A549 (cell line): ENCODE measurements around the gene ZIM2.

Source experiments
- EP300 ChIP-seq, 2 experiments: fragments of >200 bp; sonication (Bioruptor Twin); formaldehyde crosslinking; IDR thresholded peaks; 2 replicates in 1 of 2; 3 replicates in 1 of 2; pipeline ENCODE4 v1.6.1; 2016 to 2017
- HDAC2 ChIP-seq: fragments of 200-600 bp; sonication (generic); IDR thresholded peaks from 2 replicates; pipeline ENCODE4 v1.6.1; 2016
- JUN ChIP-seq, 2 experiments: fragments of >200 bp; sonication (Bioruptor Twin); formaldehyde crosslinking; IDR thresholded peaks; 2 replicates in 1 of 2; 3 replicates in 1 of 2; pipeline ENCODE4 v1.6.1; 2016 to 2017
- NR3C1 ChIP-seq: fragments of >200 bp; sonication (Bioruptor Twin); formaldehyde crosslinking; IDR thresholded peaks from 3 replicates; pipeline ENCODE4 v1.6.1; 2017
- SMC3 ChIP-seq: fragments of >200 bp; sonication (Bioruptor Twin); formaldehyde crosslinking; IDR thresholded peaks from 3 replicates; pipeline ENCODE4 v1.6.1; 2018; ENCODE audit warnings: inconsistent platforms
- SREBF2 ChIP-seq: fragments of 450-650 bp; IDR thresholded peaks from 2 replicates; pipeline ENCODE4 v1.6.1; 2014; ENCODE audit warnings: mild to moderate bottlenecking, moderate library complexity
- TF ChIP-seq, protein P1 (sequence below): IDR thresholded peaks from 2 replicates; pipeline ENCODE4 v1.6.1; 2012
- TF ChIP-seq, protein P2 (sequence below): fragments of >200 bp; sonication (Bioruptor Twin); formaldehyde crosslinking; IDR thresholded peaks from 3 replicates; pipeline ENCODE4 v1.5.1; 2016
- TF ChIP-seq, protein P3 (sequence below): fragments of 450-650 bp; IDR thresholded peaks from 2 replicates; pipeline ENCODE4 v1.6.1; 2014; ENCODE audit warnings: antibody characterized with exemption

DNA sequence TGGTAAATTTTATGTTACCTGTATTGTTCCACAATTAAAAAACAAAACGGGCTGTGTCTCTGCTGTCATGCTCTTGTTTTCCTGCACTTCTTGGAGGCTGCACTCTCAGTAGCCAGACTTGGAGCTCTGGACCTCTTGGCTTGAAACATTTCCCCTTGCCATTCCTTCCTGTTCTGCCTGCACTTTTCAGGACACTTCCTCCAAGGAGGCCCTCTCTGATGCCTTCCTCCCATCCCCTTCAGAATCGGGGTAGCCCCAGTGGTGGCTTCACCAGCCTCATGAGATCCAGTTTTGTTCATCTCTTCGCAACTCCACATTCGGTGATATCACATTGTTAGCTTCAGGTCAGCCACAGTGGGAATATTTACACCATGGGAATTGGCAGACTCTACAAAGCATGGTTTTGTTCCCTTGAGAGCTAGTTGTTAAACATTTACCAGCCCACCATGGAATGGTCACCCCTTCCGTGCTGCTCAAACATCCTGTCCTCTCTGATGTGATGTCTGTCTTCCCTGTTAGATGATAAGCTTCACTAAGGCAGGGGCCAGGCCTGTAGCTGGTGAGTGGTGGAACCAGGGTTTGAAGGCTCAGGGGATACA is 40.2 kb upstream of the ZIM2 start:
- TF ChIP-seq, protein P1, sequence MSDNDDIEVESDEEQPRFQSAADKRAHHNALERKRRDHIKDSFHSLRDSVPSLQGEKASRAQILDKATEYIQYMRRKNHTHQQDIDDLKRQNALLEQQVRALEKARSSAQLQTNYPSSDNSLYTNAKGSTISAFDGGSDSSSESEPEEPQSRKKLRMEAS, result no peak
- no peak for TF ChIP-seq JUN (IDR thresholded peaks at IDR 0.05)
- TF ChIP-seq, protein P2, sequence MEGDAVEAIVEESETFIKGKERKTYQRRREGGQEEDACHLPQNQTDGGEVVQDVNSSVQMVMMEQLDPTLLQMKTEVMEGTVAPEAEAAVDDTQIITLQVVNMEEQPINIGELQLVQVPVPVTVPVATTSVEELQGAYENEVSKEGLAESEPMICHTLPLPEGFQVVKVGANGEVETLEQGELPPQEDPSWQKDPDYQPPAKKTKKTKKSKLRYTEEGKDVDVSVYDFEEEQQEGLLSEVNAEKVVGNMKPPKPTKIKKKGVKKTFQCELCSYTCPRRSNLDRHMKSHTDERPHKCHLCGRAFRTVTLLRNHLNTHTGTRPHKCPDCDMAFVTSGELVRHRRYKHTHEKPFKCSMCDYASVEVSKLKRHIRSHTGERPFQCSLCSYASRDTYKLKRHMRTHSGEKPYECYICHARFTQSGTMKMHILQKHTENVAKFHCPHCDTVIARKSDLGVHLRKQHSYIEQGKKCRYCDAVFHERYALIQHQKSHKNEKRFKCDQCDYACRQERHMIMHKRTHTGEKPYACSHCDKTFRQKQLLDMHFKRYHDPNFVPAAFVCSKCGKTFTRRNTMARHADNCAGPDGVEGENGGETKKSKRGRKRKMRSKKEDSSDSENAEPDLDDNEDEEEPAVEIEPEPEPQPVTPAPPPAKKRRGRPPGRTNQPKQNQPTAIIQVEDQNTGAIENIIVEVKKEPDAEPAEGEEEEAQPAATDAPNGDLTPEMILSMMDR, result no peak
- TF ChIP-seq NR3C1, result no peak
- no peak for TF ChIP-seq SREBF2
- no peak for TF ChIP-seq EP300 (IDR thresholded peaks at IDR 0.05)
- TF ChIP-seq, protein P3, sequence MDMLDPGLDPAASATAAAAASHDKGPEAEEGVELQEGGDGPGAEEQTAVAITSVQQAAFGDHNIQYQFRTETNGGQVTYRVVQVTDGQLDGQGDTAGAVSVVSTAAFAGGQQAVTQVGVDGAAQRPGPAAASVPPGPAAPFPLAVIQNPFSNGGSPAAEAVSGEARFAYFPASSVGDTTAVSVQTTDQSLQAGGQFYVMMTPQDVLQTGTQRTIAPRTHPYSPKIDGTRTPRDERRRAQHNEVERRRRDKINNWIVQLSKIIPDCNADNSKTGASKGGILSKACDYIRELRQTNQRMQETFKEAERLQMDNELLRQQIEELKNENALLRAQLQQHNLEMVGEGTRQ, result no peak
- TF ChIP-seq SMC3, result no peak
- no peak for TF ChIP-seq HDAC2
